ENCODE results near the gene FMO1. TPM values are rescaled to one million over a fixed set of nuclear protein-coding genes. Genes with fewer than 3 reads are reported as not detected.

FMO1 gene
- total and polyA plus RNA-seq, 2 of the 8 experiments (the other 6 are each of a cell fraction or from before 2014, with no cell fraction given) = 0.11 TPM; not detected in 1

- no peak overlapping the region for H3K18ac ChIP-seq (ENCODE audit: extremely low read depth, low read length)
- H3K36me3 ChIP-seq (ENCODE audit: control insufficient read depth in 2 of 4, insufficient read depth in 4 of 4, low read length in 3 of 4) = no peaks in the 10 kb centered on the region
- H2AK5ac ChIP-seq (ENCODE audit: low read depth, low read length) = no peak overlapping the region
- H3K4me1 ChIP-seq (replicated peaks in 1 of 4; ENCODE audit: control insufficient read depth in 3 of 4, insufficient read depth in 4 of 4, low read length in 3 of 4) = peaks cover 4 to 8% (median 5%) of the 10 kb centered on the region in 4 experiments; a peak in 6 of 7 replicates
- H2BK120ac ChIP-seq (replicated peaks; ENCODE audit: low read depth, low read length) = no peak overlapping the region
- H3K27ac ChIP-seq (ENCODE audit: low read depth, low read length) = no peak overlapping the region
- H4K8ac ChIP-seq (ENCODE audit: extremely low read depth, insufficient read depth, low read length) = no peak overlapping the region
- H3K4me3 ChIP-seq (ENCODE audit: extremely low read depth in 1 of 4, insufficient read depth in 2 of 4, low read depth in 3 of 4, low read length in 4 of 4) = no peak overlapping the region
- H2BK5ac ChIP-seq (ENCODE audit: low read depth, low read length) = no peak overlapping the region
- FAIRE-seq (no peak), DNase-seq (ENCODE audit: low read depth in 1 of 2, low spot score in 2 of 2) (no peak)
- H3K9ac ChIP-seq (replicated peaks in 1 of 4; ENCODE audit: extremely low read depth in 1 of 4, low read depth in 3 of 4, low read length in 3 of 4) = no peak overlapping the region
- no peak overlapping the region for H4K91ac ChIP-seq (replicated peaks; ENCODE audit: insufficient read length, low read length)
- no peak overlapping the region for H2BK12ac ChIP-seq (ENCODE audit: low read depth, low read length)
- H2AFZ ChIP-seq (ENCODE audit: low read length) = no peak overlapping the region
- H2BK15ac ChIP-seq (ENCODE audit: low read length) = no peak overlapping the region
- TF ChIP-seq TAF1 (IDR thresholded peaks at IDR 0.05; ENCODE audit: low read depth, low read length) = no peak
- no peak for TF ChIP-seq CBX8 (IDR thresholded peaks at IDR 0.05; ENCODE audit: borderline replicate concordance, low read depth, low read length)
- no peak for TF ChIP-seq HDAC2 (IDR thresholded peaks at IDR 0.05; ENCODE audit: borderline replicate concordance in 1 of 2, low read depth in 2 of 2, low read length in 2 of 2)
- TF ChIP-seq RAD21 (IDR thresholded peaks at IDR 0.05 in 1 of 2, conservative IDR thresholded peaks at IDR 0.05 in 1 of 2; ENCODE audit: low read depth in 2 of 2, low read length in 2 of 2) = no peak
- 90% methylated on average over 2 of the region's 2 CpGs; no CpG with 5 or more reads in 1 of the 2 experiments for WGBS, 2 experiments (ENCODE audit: extremely low coverage in 1 of 2, insufficient coverage in 1 of 2, insufficient read length in 1 of 2, insufficient replicate concordance in 2 of 2, low coverage in 1 of 2, low lambda C conversion rate in 2 of 2, missing lambda C conversion rate in 1 of 2)
- H3K79me1 ChIP-seq (ENCODE audit: low read depth, low read length) = no peaks in the 10 kb centered on the region
- no peak overlapping the region for H3K56ac ChIP-seq (replicated peaks; ENCODE audit: insufficient read length, low read depth, low read length)
- H3K4me2 ChIP-seq (ENCODE audit: insufficient read depth in 1 of 2, low read depth in 2 of 2, low read length in 2 of 2) = no peak overlapping the region
- no peak overlapping the region for H3K4ac ChIP-seq (replicated peaks; ENCODE audit: insufficient read length, low read depth, low read length)
- H4K20me1 ChIP-seq (replicated peaks in 1 of 2; ENCODE audit: control insufficient read depth in 1 of 2, insufficient read depth in 2 of 2, low read length in 2 of 2) = no peaks in the 10 kb centered on the region
- ChIA-PET POLR2A (ENCODE audit: partially characterized antibody) (no interaction called here), CTCF (ENCODE audit: partially characterized antibody) (interaction anchor here (1.1 to 2.1 kb wide), 4 partner anchors 16 to 41 kb away, joined by 4 to 9 read pairs (median 5); partner anchors contain the start of gene FMO1)
- no peak overlapping the region for H4K5ac ChIP-seq (ENCODE audit: insufficient read length, low read depth, low read length)
- H3K9me3 ChIP-seq (ENCODE audit: insufficient read depth in 2 of 2, low read depth in 1 of 2, low read length in 1 of 2) = no peaks in the 10 kb centered on the region
- H3K23me2 ChIP-seq (ENCODE audit: low read depth, low read length) = no peaks in the 10 kb centered on the region
- no peak overlapping the region for H3K14ac ChIP-seq (ENCODE audit: insufficient read length)
- H3K79me2 ChIP-seq (ENCODE audit: control insufficient read depth in 1 of 2, insufficient read depth in 2 of 2, low read length in 2 of 2) = no peaks in the 10 kb centered on the region
- H3K23ac ChIP-seq (ENCODE audit: insufficient read length) = no peak overlapping the region
- no peak overlapping the region for H2BK20ac ChIP-seq (ENCODE audit: low read length)
- no peaks in the 10 kb centered on the region for H3K27me3 ChIP-seq (replicated peaks in 1 of 4; ENCODE audit: control insufficient read depth in 3 of 4, extremely low read depth in 1 of 4, insufficient read depth in 3 of 4, low read length in 3 of 4)
Observed at GRCh38 chr1:171263901-171264300, 15.6 kb downstream of the FMO1 start.

Data from H1 (cell line).